ENCODE data around the gene ITGA3. TPM values are rescaled to one million over a fixed set of nuclear protein-coding genes. Genes with fewer than 3 reads are reported as not detected.
"Not testable (repeated sequence)": the region's sequence is repeated elsewhere in the genome, so short reads cannot be mapped to it uniquely, and the experiment has no call there.

ITGA3 gene
- total RNA-seq, 6 donors from 2014 or later, result 193 to 469 (median 350) TPM

DNA sequence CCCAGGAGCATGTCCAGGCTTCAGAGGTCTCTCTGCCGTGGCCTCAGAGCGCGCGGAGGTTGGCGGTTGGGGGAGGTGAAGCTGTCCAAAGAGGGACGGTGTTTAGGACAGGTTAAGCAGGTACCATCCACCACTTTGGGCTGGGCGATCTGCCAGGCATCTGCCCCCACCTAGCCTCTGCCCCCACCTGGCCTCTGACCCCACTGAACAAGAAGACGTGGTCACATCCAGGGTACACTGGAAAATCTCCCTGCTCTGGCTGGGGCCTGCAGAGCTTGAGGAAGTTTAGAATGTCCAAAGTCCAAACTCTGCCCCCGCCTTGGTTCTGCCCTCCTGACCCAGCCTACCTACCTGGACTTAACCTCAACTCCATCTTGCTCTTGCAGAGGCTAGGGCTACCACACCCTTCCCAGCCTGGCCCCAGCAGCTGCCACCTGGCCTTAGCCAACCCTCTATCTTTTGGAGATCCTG, 1.6 kb downstream of the ITGA3 start:
- TF ChIP-seq POLR2A (IDR thresholded peaks at IDR 0.05) (no peak), EP300 (IDR thresholded peaks at IDR 0.05) (no peak), POLR2AphosphoS5 (IDR thresholded peaks at IDR 0.05) (no peak)
- TF ChIP-seq, protein P1, sequence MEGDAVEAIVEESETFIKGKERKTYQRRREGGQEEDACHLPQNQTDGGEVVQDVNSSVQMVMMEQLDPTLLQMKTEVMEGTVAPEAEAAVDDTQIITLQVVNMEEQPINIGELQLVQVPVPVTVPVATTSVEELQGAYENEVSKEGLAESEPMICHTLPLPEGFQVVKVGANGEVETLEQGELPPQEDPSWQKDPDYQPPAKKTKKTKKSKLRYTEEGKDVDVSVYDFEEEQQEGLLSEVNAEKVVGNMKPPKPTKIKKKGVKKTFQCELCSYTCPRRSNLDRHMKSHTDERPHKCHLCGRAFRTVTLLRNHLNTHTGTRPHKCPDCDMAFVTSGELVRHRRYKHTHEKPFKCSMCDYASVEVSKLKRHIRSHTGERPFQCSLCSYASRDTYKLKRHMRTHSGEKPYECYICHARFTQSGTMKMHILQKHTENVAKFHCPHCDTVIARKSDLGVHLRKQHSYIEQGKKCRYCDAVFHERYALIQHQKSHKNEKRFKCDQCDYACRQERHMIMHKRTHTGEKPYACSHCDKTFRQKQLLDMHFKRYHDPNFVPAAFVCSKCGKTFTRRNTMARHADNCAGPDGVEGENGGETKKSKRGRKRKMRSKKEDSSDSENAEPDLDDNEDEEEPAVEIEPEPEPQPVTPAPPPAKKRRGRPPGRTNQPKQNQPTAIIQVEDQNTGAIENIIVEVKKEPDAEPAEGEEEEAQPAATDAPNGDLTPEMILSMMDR (IDR thresholded peaks at IDR 0.05), result no peak
- DNase-seq, result no peak
- H3K27ac ChIP-seq, result peak overlapping the region; percentile 90 to 98 (median 96)
- H3K4me3 ChIP-seq, result peak overlapping the region in 3 of 4 donors; percentile 79 to 91 (median 85)
- H3K9me3 ChIP-seq, result no peaks in the 10 kb centered on the region
- no peak for ATAC-seq (ENCODE audit: low FRiP score in 2 of 2)
- H3K27me3 ChIP-seq, result no peaks in the 10 kb centered on the region
- H3K4me1 ChIP-seq, result peaks cover 73 to 91% (median 77%) of the 10 kb centered on the region in 4 donors
- peaks cover 0 to 4% (median 0%) of the 10 kb centered on the region in 4 donors for H3K36me3 ChIP-seq
- 46 to 56% methylated on average over 8 to 9 of the region's 9 CpGs for WGBS, 2 donors

DNA sequence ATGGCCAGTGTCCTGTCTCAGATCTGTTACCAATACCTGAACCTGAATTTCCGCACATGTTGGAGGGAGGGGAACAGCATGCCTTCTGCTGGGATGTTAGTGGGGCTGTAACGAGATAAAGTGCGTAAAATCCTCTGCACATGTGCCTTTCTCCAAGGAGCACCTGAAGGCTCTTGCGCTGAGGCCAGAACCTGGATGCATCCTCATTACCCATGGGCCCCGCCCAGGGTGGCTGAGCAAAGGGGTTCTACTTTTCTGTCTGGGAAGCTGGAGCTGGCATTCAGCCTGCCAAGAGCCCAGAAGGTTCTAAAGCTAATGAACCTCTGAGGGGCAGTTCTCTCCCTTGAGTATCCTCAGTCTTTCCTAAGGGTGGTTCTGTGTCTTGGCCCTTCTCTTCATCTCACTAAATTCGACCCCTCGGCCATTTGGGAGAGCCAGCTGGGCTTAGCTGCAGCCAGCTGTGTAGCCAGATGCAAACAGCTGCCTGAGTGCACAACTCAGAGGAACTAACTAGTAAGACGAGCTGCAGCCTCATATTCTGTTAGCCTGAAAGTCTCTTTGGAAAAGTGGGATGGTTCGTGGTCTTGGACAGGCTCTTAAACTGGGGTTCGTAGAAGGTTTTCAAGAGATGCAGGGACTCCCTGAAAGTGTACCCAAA, 2.5 kb downstream of the ITGA3 start:
- peaks cover 0 to 4% (median 0%) of the 10 kb centered on the region in 4 donors for H3K36me3 ChIP-seq
- WGBS, 2 donors, result 65 to 75% methylated on average over 10 of the region's 10 CpGs
- peaks cover 73 to 91% (median 77%) of the 10 kb centered on the region in 4 donors for H3K4me1 ChIP-seq
- H3K9me3 ChIP-seq, result no peaks in the 10 kb centered on the region
- H3K27ac ChIP-seq, result peak overlapping the region; percentile 90 to 97 (median 92)
- DNase-seq, result no peak
- TF ChIP-seq POLR2AphosphoS5 (IDR thresholded peaks at IDR 0.05) (peak; percentile 51 to 68), POLR2A (IDR thresholded peaks at IDR 0.05) (no peak)
- TF ChIP-seq, protein P1 (IDR thresholded peaks at IDR 0.05), result no peak
- no peak for ATAC-seq (ENCODE audit: low FRiP score in 2 of 2)
- H3K4me3 ChIP-seq, result peak overlapping the region in 3 of 4 donors; percentile 79 to 91 (median 85)
- no peaks in the 10 kb centered on the region for H3K27me3 ChIP-seq

DNA sequence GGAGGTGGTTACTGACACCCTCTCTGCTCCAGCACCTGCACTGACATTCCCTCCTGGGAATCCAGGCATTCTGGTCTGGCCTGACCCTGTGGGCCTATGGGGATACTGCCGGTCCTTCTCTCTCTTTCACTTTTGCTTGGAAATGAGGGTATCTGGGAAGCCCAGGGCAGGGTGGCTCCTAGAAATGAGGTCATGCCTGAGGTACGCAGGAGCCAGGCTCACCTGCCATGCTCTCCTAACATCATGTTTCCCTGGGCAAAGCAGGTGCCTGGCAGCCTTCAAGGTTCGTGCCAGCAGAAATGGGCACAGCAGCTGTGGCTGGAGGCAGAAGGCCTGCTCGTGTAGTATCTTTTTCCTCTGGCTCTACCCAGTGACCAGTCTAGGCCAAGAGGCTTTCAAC, 3.3 kb downstream of the ITGA3 start:
- DNase-seq (peak in 1 of 2 donors; percentile 75), ATAC-seq (ENCODE audit: low FRiP score in 2 of 2) (no peak)
- peaks cover 0 to 4% (median 0%) of the 10 kb centered on the region in 4 donors for H3K36me3 ChIP-seq
- H3K9me3 ChIP-seq, result no peaks in the 10 kb centered on the region
- peaks cover 73 to 91% (median 78%) of the 10 kb centered on the region in 4 donors for H3K4me1 ChIP-seq
- 19 to 41% methylated on average over 3 to 4 of the region's 4 CpGs for WGBS, 2 donors
- peak overlapping the region; percentile 90 to 97 (median 92) for H3K27ac ChIP-seq
- H3K27me3 ChIP-seq, result no peaks in the 10 kb centered on the region
- H3K4me3 ChIP-seq, result peak overlapping the region in 2 of 4 donors; percentile 79 to 85
- no peak for TF ChIP-seq POLR2A (IDR thresholded peaks at IDR 0.05)
- TF ChIP-seq POLR2AphosphoS5 (IDR thresholded peaks at IDR 0.05), result peak in 1 of 2 donors; percentile 29

DNA sequence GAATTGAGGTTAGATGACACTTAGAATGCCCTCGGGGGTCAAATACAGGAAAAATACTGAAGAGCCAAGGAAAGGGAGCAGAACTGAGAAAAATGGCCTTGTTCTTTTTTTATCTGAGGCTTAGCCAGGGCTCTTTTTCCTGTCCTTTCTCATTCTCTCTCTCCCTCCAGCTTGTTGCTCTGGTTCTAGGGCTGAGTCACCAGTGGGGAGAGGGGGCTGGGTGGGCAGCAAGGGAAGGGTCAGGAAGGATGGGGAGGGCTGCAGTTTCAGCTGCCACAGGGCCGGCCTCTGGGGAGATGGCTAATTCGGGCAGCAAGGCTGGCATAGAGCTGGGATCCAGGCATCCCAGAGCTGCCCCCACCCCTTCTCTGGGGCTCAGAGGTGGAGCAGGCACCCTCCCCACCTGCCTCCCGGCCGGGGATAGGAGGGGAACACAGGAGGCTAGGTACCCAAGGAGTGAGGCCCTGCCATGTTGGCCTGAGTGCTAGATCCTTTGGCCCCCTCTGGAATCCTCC, 3.9 kb downstream of the ITGA3 start:
- Histone ChIP-seq H3K36me3 (peaks cover 0 to 4% (median 0%) of the 10 kb centered on the region in 4 donors), H3K4me1 (peaks cover 76 to 91% (median 78%) of the 10 kb centered on the region in 4 donors), H3K4me3 (peak overlapping the region in 1 of 4 donors; percentile 85), H3K27ac (peak overlapping the region; percentile 90 to 97 (median 92)), H3K27me3 (no peaks in the 10 kb centered on the region), H3K9me3 (no peaks in the 10 kb centered on the region)
- ATAC-seq (ENCODE audit: low FRiP score in 2 of 2) (no peak), DNase-seq (no peak)
- TF ChIP-seq, protein P1 (IDR thresholded peaks at IDR 0.05), result no peak
- TF ChIP-seq POLR2AphosphoS5 (IDR thresholded peaks at IDR 0.05), result no peak
- no peak for TF ChIP-seq POLR2A (IDR thresholded peaks at IDR 0.05)
- TF ChIP-seq EP300 (IDR thresholded peaks at IDR 0.05), result no peak
- WGBS, 2 donors, result 40 to 52% methylated on average over 5 of the region's 5 CpGs

DNA sequence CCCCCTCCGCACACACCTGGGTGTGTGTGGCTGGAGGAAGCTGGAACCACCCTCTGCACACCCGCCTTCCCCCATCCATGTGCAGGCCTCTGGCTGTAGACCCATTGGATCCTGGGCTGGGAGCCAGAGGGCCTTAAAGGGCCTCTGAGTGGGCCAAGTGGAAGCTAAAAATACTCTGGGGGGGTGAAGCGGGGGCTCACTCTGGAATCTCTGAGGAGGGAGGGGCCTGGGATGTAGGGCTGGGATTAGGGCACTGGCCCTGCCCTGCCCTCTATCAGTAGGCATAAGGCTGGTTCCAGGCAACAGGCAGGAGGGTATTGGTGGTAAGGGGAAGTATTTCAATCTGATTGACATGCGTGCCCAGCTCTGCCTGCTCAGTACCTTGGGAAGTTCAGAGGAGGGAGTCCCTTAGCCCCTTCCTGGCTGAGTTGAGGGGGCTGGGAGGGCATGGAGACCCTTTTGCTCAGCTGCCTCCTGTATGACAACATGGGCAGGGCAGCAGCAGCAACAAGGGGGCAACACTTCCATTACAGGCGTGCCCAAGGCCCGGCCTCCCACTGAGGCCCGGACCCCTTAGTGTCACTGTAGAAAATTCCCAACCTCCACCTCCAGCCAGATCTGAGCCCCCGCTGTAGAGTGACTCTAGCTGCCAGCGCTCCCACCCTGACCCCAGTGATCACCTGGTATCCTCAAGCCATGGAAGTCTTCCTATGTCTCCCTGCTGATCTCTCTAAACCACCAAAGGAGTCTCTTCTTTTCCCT, 5.2 kb downstream of the ITGA3 start:
- peak overlapping the region in 1 of 4 donors; percentile 85 for H3K4me3 ChIP-seq
- H3K4me1 ChIP-seq, result peaks cover 82 to 88% (median 84%) of the 10 kb centered on the region in 4 donors
- 69 to 77% methylated on average over 9 of the region's 9 CpGs for WGBS, 2 donors
- no peaks in the 10 kb centered on the region for H3K27me3 ChIP-seq
- ATAC-seq (ENCODE audit: low FRiP score in 2 of 2), result peak; percentile 44 to 86
- H3K9me3 ChIP-seq, result no peaks in the 10 kb centered on the region
- TF ChIP-seq, protein P1 (IDR thresholded peaks at IDR 0.05), result no peak
- TF ChIP-seq POLR2AphosphoS5 (IDR thresholded peaks at IDR 0.05) (peak; percentile 49 to 66), POLR2A (IDR thresholded peaks at IDR 0.05) (peak in 2 of 4 donors; percentile 33 to 62), EP300 (IDR thresholded peaks at IDR 0.05) (peak in 1 of 4 donors; percentile 65)
- DNase-seq, result peak in 1 of 2 donors; percentile 91
- H3K27ac ChIP-seq, result peak overlapping the region; percentile 90 to 97 (median 92)
- peaks cover 0 to 6% (median 1%) of the 10 kb centered on the region in 4 donors for H3K36me3 ChIP-seq

DNA sequence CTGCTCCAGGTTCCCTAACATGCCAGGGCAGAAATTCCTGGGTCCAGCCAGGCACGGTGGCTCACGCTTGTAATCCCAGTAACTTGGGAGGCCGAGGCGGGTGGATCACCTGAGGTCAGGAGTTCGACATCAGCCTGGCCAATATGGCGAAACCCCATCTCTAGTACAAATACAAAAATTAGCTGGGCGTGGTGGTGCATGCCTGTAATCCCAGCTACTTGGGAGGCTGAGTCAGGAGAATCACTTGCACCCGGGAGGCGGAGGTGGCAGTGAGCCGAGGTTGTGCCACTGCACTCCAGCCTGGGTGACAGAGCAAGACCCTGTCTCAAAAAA, 5.8 kb downstream of the ITGA3 start:
- H3K27me3 ChIP-seq; H3K9me3 ChIP-seq; H3K36me3 ChIP-seq; DNase-seq; ATAC-seq (ENCODE audit: low FRiP score in 2 of 2): not testable (repeated sequence)
- Histone ChIP-seq H3K27ac (peak overlapping the region; percentile 90 to 97 (median 92)), H3K4me3 (peak overlapping the region in 1 of 4 donors; percentile 18), H3K4me1 (peaks cover 82 to 88% (median 84%) of the 10 kb centered on the region in 4 donors)
- WGBS, 2 donors, result 61 to 76% methylated on average over 10 of the region's 10 CpGs

Measured in upper lobe of left lung (tissue), 6 donors.